Endothelial cell of hepatic sinusoid (primary cell): ENCODE data around the gene GLCCI1.
"Not testable (repeated sequence)": the region's sequence is repeated elsewhere in the genome, so short reads cannot be mapped to it uniquely, and the experiment has no call there.

Source experiments
- in situ Hi-C: cut with HindIII; loops from 2 replicates; pipeline ENCODE4 v1.10.0; 2017; ENCODE audit warnings: low sequenced_read_pairs

The GLCCI1 gene

GRCh38 chr7:8086239-8086638 is 117.6 kb downstream of the GLCCI1 start:
- in situ Hi-C loops, result no loop called here

- in situ Hi-C loops, result no loop called here
These were observed 120.6 kb downstream of the GLCCI1 start for GRCh38 chr7:8089036-8089780.

- in situ Hi-C loops, result loop anchor here (5.0 to 10.0 kb wide), 2 partner anchors 55 to 77 kb away; no protein-coding TSS in a partner anchor
These were observed 123.5 kb downstream of the GLCCI1 start for GRCh38 chr7:8092140-8092539.

- in situ Hi-C loops, result loop anchor here (5.0 to 10.0 kb wide), 2 partner anchors 53 to 80 kb away; no protein-coding TSS in a partner anchor
These were observed 125.9 kb downstream of the GLCCI1 start for GRCh38 chr7:8094164-8095140.

GRCh38 chr7:8101292-8101691 is 132.7 kb downstream of the GLCCI1 start:
- in situ Hi-C loops, result not testable (repeated sequence)

GRCh38 chr7:8103282-8103681 is 134.7 kb downstream of the GLCCI1 start:
- in situ Hi-C loops, result no loop called here

- in situ Hi-C loops, result no loop called here
These were observed 137.0 kb downstream of the GLCCI1 start for GRCh38 chr7:8105449-8106095.

- in situ Hi-C loops, result no loop called here
These were observed 140.8 kb downstream of the GLCCI1 start for GRCh38 chr7:8109196-8110022.

- in situ Hi-C loops, result no loop called here
These were observed 142.8 kb downstream of the GLCCI1 start for GRCh38 chr7:8111282-8111960.

- in situ Hi-C loops, result no loop called here
These were observed 144.1 kb downstream of the GLCCI1 start for GRCh38 chr7:8112685-8113084.

GRCh38 chr7:8113184-8113583 is 144.6 kb downstream of the GLCCI1 start:
- in situ Hi-C loops, result no loop called here

GRCh38 chr7:8114175-8114574 is 145.6 kb downstream of the GLCCI1 start:
- in situ Hi-C loops, result no loop called here

GRCh38 chr7:8115547-8116402 is 147.2 kb downstream of the GLCCI1 start:
- in situ Hi-C loops, result no loop called here

- in situ Hi-C loops, result no loop called here
These were observed 148.6 kb downstream of the GLCCI1 start for GRCh38 chr7:8117195-8117594.

GRCh38 chr7:8119262-8119661 is 150.7 kb downstream of the GLCCI1 start:
- in situ Hi-C loops, result no loop called here

- in situ Hi-C loops, result no loop called here
These were observed 151.9 kb downstream of the GLCCI1 start for GRCh38 chr7:8120390-8121058.

GRCh38 chr7:8121243-8121642 is 152.6 kb downstream of the GLCCI1 start:
- in situ Hi-C loops, result no loop called here
